Measurements from ENCODE around the gene SLAIN1. TPM values are rescaled to one million over a fixed set of nuclear protein-coding genes. Genes with fewer than 3 reads are reported as not detected.

The SLAIN1 gene
- total and polyA plus RNA-seq, 12 donors: 5.5 to 26.7 (median 14.1) TPM

- Histone ChIP-seq H3K4me1 (replicated peaks in 1 of 2) (no peaks in the 10 kb centered on the region), H3K9me3 (replicated peaks in 1 of 3) (peaks cover 0 to 2% (median 0%) of the 10 kb centered on the region in 3 donors), H3K27me3 (no peaks in the 10 kb centered on the region), H3K36me3 (replicated peaks in 1 of 2) (no peaks in the 10 kb centered on the region), H3K27ac (no peak overlapping the region), H3K4me3 (no peak overlapping the region)
- intact Hi-C loops (cut with DNase I): no loop called here
- DNase-seq: no peak
- WGBS, 4 donors: 81 to 96% (median 94%) methylated on average over 3 of the region's 3 CpGs
- no peak for TF ChIP-seq CTCF (IDR thresholded peaks at IDR 0.05)
- TF ChIP-seq POLR2A (IDR thresholded peaks at IDR 0.05): no peak
Observed at GRCh38 chr13:77714119-77714755, 16.8 kb downstream of the SLAIN1 start.

GRCh38 chr13:77715233-77715891 is 17.9 kb downstream of the SLAIN1 start:
- 87 to 91% (median 88%) methylated on average over 1 of the region's 1 CpG for WGBS, 4 donors
- Histone ChIP-seq H3K27ac (no peak overlapping the region), H3K9me3 (replicated peaks in 1 of 3) (peaks cover 0 to 2% (median 0%) of the 10 kb centered on the region in 3 donors), H3K36me3 (replicated peaks in 1 of 2) (no peaks in the 10 kb centered on the region), H3K4me1 (replicated peaks in 1 of 2) (no peaks in the 10 kb centered on the region), H3K4me3 (no peak overlapping the region), H3K27me3 (no peaks in the 10 kb centered on the region)
- no peak for TF ChIP-seq CTCF (IDR thresholded peaks at IDR 0.05)
- TF ChIP-seq POLR2A (IDR thresholded peaks at IDR 0.05): no peak
- intact Hi-C loops (cut with DNase I): no loop called here
- DNase-seq: no peak

- intact Hi-C loops (cut with DNase I): no loop called here
- H3K27me3 ChIP-seq: no peaks in the 10 kb centered on the region
- H3K4me1 ChIP-seq (replicated peaks in 1 of 2): no peaks in the 10 kb centered on the region
- 92 to 98% (median 95%) methylated on average over 2 of the region's 2 CpGs for WGBS, 4 donors
- H3K36me3 ChIP-seq (replicated peaks in 1 of 2): no peaks in the 10 kb centered on the region
- H3K27ac ChIP-seq: no peak overlapping the region
- no peak for DNase-seq
- H3K9me3 ChIP-seq (replicated peaks in 1 of 3): peaks cover 0 to 2% (median 0%) of the 10 kb centered on the region in 3 donors
- H3K4me3 ChIP-seq: no peak overlapping the region
- TF ChIP-seq POLR2A (IDR thresholded peaks at IDR 0.05) (no peak), CTCF (IDR thresholded peaks at IDR 0.05) (no peak)
Observed at GRCh38 chr13:77716692-77717091, 19.2 kb downstream of the SLAIN1 start.

- DNase-seq: no peak
- H3K4me1 ChIP-seq (replicated peaks in 1 of 2): no peaks in the 10 kb centered on the region
- no peaks in the 10 kb centered on the region for H3K36me3 ChIP-seq (replicated peaks in 1 of 2)
- WGBS, 4 donors: 95 to 99% (median 96%) methylated on average over 4 of the region's 4 CpGs
- no peak overlapping the region for H3K4me3 ChIP-seq
- H3K9me3 ChIP-seq (replicated peaks in 1 of 3): peaks cover 0 to 2% (median 0%) of the 10 kb centered on the region in 3 donors
- no peak overlapping the region for H3K27ac ChIP-seq
- H3K27me3 ChIP-seq: no peaks in the 10 kb centered on the region
- intact Hi-C loops (cut with DNase I): no loop called here
- no peak for TF ChIP-seq POLR2A (IDR thresholded peaks at IDR 0.05)
- TF ChIP-seq CTCF (IDR thresholded peaks at IDR 0.05): no peak
Observed at GRCh38 chr13:77717508-77717907, 20.0 kb downstream of the SLAIN1 start.
